NCI-H748 (cell line): ENCODE data around the gene KLC3.
"Not testable (repeated sequence)": the region's sequence is repeated elsewhere in the genome, so short reads cannot be mapped to it uniquely, and the experiment has no call there.

Source experiments
- DNase-seq: peaks from one replicate; lab custom pipeline; 2025; ENCODE audit not compliant: unreplicated experiment; lab: John Stamatoyannopoulos, UW

KLC3 gene

GRCh38 chr19:45340232-45340898 is at the start of gene KLC3:
TSS of gene KLC3 (plus strand) at chr19:45340750. CDS start at chr19:45345542, 4,792 bp downstream.
- peak; percentile 77 for DNase-seq

DNA sequence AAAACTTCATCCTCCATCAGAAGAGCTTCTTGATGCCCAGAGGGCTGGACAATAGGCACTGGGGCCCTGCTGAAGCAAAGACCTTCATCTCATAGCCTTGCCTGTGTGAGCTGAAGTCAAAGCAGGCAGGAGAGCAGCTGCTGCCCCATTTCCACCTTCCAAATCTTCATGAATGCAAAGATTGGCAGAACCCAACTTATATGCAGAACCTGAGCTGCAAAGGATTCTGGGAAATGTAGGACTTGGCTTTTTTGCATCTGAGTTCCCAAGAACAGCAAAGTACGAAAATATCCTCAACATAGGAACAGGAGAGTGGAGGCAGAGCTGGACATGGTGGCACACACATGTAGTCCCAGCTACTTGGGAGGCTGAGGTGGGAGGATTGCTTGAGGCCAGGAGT is 48.7 kb upstream of the KLC3 start:
- no peak for DNase-seq

DNA sequence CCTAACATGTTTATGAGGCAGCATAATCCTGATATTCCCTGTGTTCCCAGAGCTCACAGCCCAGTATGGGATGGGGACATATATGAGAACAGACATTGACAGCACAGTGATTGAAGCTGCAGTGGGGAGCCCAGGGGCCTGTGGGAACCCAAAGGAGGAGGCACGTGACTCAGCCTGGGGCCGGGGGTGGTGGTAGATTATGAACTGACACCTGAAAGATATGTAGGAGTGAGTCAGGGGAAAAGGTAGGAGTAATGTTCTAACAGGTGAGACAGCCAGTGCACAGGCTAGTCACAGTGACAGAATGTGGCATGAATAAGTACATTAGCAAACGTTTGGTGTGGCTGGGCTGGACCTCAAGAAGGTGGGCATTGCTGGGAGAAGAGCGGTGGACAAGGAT is 46.9 kb upstream of the KLC3 start:
- DNase-seq, result no peak

DNA sequence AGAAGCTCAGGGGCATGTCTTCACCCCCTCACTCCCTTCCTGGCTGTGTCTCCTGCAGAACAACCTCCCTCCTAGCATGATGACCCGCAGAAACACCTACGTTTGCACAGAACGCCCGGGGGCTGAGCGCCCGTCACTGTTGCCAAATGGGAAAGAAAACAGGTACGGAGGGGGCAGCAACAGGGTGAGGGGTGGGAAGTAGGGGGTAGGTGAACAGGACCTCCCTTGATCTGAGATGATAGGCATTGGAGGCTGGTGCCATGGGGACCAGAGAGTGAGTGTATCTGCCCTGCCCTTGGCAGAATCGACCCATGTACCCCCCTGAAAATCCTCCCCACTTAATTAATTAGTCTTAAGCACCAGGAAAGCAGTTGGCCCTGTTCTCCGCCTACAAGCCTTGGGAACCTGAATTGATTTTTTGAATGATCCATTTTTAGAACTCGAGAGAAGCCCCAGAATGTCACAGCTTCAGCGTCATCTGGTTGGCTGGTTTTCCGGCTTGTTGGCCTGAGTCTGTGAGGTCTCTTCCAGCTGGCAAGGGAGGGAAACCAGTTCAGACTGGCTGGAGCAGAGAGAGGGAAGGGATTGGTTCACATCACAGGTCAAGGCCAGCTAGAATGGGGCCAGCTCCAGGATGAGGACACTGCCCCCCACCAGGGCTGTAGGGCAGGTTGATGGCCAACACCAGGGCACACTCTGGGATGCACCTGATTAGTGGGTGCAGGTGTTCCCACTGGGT is 46.1 kb upstream of the KLC3 start:
- no peak for DNase-seq

DNA sequence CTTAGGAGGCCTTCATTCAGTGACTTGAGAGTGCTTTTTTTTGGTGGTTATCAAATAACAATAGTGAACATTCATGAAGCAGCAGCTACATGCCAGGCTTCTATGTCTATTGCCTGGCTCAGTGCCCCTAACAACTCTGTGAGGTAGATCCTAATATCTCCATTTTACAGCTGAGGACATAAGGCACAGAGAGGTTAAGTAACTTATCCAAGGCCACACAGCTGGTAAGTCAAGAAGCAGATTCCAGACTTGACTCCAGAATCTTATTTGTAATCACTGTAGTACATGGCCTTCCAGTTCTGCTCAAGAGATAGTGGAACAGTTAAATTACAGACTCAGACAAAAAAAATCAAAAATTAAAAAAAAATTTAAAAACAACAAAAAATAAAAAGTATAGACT is 44.7 kb upstream of the KLC3 start:
- DNase-seq, result no peak

DNA sequence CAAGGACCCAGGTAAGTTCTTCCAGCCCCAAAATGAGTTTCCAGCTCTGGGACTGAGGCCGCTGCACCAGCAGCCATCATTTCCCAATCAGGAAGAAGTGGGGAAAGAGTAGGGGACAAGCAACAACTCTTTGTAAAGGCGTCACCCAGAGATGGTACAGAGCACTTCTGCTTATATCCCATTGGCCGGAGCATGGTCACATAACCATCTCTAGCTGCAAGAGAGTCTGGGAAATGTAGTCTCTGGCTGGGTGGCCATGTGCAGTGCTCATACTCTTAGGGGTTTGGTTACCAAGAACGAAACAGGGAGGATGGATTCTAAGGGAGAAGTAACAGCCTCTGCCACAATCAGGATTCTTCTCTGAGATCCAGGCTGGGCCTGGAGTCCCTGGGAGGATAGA is 44.2 kb upstream of the KLC3 start:
- no peak for DNase-seq

DNA sequence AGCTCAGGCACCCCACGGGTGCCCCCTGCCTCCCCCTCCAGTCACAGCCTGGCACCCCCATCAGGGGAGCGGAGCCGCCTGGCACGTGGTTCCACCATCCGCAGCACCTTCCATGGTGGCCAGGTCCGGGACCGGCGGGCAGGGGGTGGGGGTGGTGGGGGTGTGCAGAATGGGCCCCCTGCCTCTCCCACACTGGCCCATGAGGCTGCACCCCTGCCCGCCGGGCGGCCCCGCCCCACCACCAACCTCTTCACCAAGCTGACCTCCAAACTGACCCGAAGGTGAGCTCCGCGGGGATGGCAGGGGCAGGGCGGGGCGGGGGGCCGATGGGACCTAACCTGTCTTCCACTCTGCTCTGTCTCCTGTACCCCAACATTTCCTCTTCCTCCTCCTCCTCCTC is 42.9 kb upstream of the KLC3 start:
- no peak for DNase-seq

GRCh38 chr19:45298264-45298663 is 42.3 kb upstream of the KLC3 start:
- no peak for DNase-seq

- no peak for DNase-seq
Observed at GRCh38 chr19:45299719-45300118, 40.8 kb upstream of the KLC3 start.

DNA sequence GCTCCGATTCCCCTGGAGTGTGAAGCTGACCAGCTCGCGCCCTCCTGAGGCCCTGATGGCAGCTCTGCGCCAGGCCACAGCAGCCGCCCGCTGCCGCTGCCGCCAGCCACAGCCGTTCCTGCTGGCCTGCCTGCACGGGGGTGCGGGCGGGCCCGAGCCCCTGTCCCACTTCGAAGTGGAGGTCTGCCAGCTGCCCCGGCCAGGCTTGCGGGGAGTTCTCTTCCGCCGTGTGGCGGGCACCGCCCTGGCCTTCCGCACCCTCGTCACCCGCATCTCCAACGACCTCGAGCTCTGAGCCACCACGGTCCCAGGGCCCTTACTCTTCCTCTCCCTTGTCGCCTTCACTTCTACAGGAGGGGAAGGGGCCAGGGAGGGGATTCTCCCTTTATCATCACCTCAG is 38.1 kb upstream of the KLC3 start:
- no peak for DNase-seq

- DNase-seq, result no peak
Observed at GRCh38 chr19:45303269-45304060, 37.1 kb upstream of the KLC3 start.

- no peak for DNase-seq
Observed at GRCh38 chr19:45304141-45304926, 36.2 kb upstream of the KLC3 start.

GRCh38 chr19:45305007-45305406 is 35.5 kb upstream of the KLC3 start:
- DNase-seq, result no peak

DNA sequence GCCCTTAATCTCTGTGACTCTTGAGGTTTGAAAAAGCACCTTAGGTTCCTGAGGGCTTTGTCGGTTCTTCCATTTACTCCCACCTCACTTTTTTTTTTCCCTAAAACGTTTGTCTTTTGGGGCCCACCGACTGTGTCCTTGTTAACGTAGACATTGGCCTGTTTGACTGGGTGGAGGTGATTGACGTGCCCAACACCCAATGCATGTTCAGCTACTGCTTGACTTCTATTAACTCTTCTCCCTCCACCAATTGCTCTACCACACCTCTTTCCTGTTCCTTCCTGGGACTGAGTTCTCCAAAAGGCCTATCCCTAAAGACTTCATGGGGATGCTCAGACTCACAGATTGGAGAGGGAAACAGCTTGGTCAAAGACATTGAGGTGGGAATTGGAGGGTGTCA is 35.1 kb upstream of the KLC3 start:
- no peak for DNase-seq

DNA sequence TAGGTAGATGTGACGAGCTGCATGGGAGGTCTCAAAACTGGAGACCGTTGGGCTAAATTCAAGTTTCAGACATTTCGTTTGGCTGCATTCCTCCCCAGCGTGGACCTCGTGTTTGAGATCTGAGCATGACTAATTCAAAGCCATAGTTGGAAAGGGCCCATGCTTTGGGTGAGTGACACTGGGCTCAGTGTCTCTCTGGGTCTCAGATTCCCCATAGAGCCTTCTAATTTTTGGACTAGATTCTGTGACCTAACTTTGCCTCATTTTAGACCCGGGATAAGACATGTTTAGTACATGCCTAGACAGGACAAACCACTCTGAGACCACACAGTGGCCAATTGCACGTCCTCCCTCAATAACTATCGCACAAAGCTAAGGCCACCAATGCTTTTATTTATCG is 34.5 kb upstream of the KLC3 start:
- no peak for DNase-seq

- peak; percentile 96 for DNase-seq
Observed at GRCh38 chr19:45306518-45307027, 34.0 kb upstream of the KLC3 start.

GRCh38 chr19:45307361-45307760 is 33.2 kb upstream of the KLC3 start:
- DNase-seq, result no peak

DNA sequence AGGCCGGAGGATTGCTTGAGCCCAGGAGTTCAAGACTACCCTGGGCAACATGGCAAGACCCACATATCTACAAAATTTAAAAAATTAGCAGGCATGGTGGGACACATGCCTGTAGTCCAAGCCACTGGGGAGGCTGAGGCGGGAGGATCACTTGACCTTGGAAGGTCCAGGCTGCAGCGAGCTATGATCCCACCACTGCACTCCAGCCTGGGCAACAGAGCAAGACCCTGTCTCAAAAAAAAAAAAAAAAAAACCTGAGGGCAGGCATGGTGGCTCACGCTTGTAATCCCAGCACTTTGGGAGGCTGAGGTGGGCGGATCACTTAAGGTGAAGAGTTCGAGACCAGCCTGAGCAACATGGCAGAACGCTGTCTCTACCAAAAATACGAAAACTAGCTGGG is 31.2 kb upstream of the KLC3 start:
- not testable (repeated sequence) for DNase-seq

- no peak for DNase-seq
Observed at GRCh38 chr19:45311621-45312020, 28.9 kb upstream of the KLC3 start.

GRCh38 chr19:45312285-45312684 is 28.3 kb upstream of the KLC3 start:
- not testable (repeated sequence) for DNase-seq

DNA sequence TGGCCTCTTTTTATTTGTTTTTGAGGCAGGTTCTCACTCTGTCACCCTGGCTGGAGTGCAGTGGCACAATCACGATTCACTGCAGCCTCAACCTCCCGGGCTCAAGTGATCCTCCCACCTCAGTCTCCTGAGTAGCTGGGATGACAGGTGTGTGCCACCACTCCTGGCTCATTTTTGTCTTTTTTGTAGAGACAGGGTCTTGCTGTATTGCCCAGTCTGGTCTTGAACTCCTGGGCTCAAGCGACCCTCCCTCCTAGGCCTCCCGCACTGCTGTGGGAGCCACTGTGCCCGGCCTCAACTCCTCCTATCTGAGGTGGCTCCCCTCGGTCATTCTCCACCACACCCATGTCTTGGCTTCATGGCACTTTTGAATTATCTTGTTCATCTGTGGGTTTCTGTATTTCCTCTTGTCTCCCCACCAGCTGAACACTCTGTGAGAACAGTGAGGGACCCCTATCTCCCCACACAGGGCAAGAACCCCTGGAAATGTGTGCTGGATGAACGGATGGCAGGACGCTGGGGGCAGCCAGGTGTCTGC is 25.8 kb upstream of the KLC3 start:
- no peak for DNase-seq
